Tibial nerve (tissue), 4 donors: ENCODE data around the gene SETD1B.

Source experiments
- EP300 ChIP-seq, 2 donors: sonication (generic); formaldehyde crosslinking; IDR thresholded peaks; one replicate each; pipeline ENCODE4 v1.6.1; 2017; ENCODE audit warnings: antibody characterized with exemption in 2 of 2, mild to moderate bottlenecking in 1 of 2
- TF ChIP-seq, protein P1 (sequence below), 5 experiments: fragments of 200-600 bp in 3 of 5; fragments of 450-650 bp in 2 of 5; sonication (generic) in 3 of 5; IDR thresholded peaks; one replicate each; pipeline ENCODE4 v1.5.1; 2016 to 2019; ENCODE audit warnings: antibody characterized with exemption in 5 of 5, mild to moderate bottlenecking in 3 of 5, moderate library complexity in 2 of 5

DNA sequence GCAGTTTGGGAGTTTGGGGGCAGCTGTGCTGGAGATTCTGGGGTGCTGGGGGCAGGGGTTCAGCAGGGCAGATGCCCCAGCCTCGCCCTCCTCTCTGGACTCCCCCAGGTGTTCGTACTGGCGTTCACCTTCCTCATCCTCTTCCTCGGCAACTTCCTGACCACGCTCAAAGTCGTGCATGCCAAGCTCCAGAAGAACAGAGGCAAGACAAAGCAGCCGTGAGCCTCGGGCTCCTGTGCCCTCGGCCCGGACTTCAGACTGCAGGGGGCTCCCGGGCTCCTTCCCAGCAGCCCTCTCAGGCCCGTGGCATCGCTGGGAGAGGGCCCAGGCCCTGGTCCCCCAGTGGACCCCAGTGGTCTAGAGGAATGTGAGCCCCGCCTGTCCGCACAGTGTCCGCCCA, 28.3 kb upstream of the SETD1B start:
- TF ChIP-seq, protein P1, sequence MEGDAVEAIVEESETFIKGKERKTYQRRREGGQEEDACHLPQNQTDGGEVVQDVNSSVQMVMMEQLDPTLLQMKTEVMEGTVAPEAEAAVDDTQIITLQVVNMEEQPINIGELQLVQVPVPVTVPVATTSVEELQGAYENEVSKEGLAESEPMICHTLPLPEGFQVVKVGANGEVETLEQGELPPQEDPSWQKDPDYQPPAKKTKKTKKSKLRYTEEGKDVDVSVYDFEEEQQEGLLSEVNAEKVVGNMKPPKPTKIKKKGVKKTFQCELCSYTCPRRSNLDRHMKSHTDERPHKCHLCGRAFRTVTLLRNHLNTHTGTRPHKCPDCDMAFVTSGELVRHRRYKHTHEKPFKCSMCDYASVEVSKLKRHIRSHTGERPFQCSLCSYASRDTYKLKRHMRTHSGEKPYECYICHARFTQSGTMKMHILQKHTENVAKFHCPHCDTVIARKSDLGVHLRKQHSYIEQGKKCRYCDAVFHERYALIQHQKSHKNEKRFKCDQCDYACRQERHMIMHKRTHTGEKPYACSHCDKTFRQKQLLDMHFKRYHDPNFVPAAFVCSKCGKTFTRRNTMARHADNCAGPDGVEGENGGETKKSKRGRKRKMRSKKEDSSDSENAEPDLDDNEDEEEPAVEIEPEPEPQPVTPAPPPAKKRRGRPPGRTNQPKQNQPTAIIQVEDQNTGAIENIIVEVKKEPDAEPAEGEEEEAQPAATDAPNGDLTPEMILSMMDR (IDR thresholded peaks at IDR 0.05): no peak
- no peak for TF ChIP-seq EP300 (IDR thresholded peaks at IDR 0.05)
